ENCODE results near the gene UNC5C. TPM values are rescaled to one million over a fixed set of nuclear protein-coding genes. Genes with fewer than 3 reads are reported as not detected.

Gene UNC5C
- total RNA-seq, 1 donor from 2014 or later = not detected

GRCh38 chr4:95546866-95547714 lies 1.7 kb downstream of the UNC5C start:
- intact Hi-C loops (cut with micrococcal nuclease) = loop anchor here (10.0 kb wide), 1 partner anchor 392 kb away; no protein-coding TSS in a partner anchor

DNA sequence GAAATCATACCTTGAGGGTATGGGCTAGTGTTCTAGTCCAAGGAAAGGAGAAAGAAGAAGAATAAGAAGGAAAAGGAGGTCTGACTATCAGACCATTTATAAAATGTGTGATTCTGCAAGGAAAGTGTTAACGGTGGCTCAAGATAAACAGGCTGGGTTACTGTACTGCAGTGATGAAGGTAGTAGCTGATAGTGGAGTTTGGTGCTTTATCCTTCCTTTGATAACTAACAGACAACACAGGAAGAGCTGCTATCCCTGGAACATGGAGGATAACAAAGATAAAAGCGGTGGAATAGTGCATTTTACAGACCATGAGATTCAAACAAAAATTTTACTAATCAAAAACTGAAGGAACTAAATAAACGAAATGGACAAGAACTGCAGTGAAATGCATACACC lies 2.6 kb downstream of the UNC5C start:
- intact Hi-C loops (cut with micrococcal nuclease) = loop anchor here (10.0 kb wide), 1 partner anchor 391 kb away; no protein-coding TSS in a partner anchor

DNA sequence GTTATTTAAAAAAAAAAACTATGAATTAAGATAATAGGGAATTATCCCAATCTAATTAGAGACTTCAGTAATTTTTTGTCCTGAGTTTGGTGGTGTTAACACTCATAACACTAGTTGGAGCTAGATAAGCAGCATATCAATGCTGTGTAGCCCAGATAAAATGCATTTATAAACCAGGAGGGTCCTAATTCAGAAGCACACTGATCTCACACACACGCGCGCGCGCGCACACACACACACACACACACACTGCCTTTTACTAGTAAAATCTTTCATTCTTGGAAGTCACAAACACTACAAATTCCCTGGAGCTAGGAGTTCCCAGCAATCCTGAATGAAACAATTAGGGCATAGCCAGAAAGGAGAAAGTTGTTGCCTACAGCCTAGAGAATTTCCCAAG lies 3.2 kb downstream of the UNC5C start:
- intact Hi-C loops (cut with micrococcal nuclease) = loop anchor here (10.0 kb wide), 1 partner anchor 391 kb away; no protein-coding TSS in a partner anchor

DNA sequence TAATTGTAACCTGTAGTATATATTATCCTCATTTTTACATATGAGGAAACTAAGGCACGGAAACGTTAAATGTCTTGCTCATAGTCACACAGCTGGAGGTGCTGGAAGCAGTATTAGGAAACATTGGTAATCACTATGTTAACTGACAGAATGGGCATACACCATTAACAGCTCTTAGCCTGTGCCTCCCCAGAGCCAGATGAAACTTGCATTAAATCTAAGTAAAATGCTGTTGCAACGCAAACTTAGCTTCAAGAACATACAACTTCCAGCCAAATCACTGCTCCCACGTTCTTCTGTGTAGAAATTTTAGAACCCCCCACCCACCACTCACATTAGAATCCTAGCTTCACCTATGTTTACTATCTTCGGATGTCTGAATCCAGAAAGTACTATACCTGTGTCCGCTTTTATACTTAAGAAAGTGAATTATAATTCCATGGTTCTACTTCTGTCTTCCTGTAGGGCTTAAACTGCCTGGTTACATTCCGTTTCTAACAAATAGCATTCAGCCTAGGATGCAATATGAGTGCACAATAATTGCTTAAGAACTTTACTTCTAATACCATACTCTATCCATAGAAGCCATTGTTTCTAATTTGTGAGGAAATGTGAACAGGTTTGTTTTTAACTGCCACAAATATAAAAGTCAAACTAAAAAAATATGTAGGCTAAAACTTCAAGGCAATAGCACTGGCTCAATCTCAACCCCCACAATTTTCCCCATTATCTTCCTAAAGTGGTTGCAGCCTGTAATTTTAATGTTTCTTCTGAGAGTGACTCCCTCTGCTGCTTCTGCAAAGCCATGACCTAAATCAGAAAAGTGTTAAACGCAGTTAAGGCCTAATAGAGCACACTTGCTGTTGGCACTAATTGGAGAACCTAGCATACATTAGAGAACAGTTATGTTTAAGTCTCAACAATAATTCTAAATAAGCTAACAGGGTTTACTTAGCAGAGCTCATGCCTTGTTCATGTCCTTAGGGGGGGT lies 4.4 kb downstream of the UNC5C start:
- intact Hi-C loops (cut with micrococcal nuclease) = loop anchor here (10.0 kb wide), 1 partner anchor 390 kb away; no protein-coding TSS in a partner anchor

DNA sequence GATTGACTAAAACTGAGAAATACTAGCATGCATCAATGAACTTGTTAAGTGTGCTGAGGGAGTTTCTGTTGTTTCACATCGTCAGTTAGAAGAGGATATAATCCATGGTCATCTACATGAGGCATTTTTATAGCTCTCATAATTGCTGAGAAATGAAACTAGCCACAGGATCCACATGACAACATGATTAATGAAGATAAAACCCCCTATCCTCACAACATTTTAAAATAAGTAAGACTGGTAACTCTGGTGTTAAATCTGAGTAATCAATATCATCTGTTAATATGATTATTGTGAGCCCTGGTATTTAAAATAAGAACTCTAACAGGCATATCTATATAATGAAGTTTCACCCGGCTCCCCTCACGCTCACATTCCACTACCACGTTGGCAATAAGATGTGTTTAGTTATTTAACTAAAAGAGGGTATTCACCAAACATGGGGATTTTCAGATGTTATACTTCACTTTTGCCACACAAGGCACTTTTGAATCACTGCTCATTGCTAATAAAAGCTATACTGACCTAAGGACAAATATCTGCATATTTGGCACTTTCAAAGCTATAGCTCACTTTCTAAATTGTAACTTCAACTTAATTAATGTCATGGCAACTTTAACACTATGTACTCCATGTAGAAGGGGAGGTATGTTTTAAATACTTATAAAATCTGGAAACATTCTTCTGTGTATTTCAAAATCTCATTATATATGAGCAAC lies 6.7 kb downstream of the UNC5C start:
- intact Hi-C loops (cut with micrococcal nuclease) = loop anchor here (10.0 kb wide), 1 partner anchor 387 kb away; no protein-coding TSS in a partner anchor

GRCh38 chr4:95541094-95541493 lies 7.7 kb downstream of the UNC5C start:
- intact Hi-C loops (cut with micrococcal nuclease) = loop anchor here (10.0 kb wide), 1 partner anchor 386 kb away; no protein-coding TSS in a partner anchor

DNA sequence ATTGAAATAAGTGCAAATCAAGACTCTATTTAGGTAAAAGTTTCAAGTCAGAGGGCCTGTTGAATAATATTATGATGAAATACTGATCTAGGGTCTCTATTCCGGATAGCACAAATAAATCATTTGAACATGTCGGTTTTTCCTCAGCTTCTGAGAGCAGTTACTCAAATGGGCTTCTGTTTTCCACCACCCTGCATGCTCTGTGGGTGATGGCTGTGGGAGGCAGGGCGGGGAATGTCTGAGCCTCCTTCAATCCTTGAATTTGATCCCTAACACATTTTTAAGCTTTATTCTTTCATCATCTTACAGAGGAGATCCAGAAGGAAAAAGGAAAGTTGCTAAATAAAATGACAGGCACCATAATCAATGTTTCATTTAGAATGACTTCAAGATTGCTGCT lies 8.5 kb downstream of the UNC5C start:
- intact Hi-C loops (cut with micrococcal nuclease) = loop anchor here (10.0 kb wide), 1 partner anchor 385 kb away; no protein-coding TSS in a partner anchor

GRCh38 chr4:95539106-95539505 lies 9.7 kb downstream of the UNC5C start:
- intact Hi-C loops (cut with micrococcal nuclease) = no loop called here

GRCh38 chr4:95537863-95538488 lies 10.8 kb downstream of the UNC5C start:
- intact Hi-C loops (cut with micrococcal nuclease) = no loop called here

DNA sequence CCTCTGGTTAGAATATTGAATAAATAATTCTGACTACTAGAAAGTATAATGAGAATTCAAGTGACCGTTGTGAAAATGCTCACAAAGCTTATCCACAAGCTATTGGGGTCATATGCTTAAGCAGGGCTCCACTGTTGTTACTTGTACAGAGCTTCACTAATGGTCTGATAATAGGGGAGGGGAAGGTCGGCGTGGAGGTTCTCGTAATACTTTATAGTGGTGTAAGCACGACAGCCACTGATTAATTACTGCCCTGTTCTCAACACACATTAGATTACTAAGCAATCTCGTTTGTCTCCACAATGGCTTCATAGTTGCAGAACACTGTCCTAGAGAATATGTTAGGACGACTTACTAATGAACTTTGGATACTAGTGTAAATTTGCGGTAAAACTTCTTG lies 11.6 kb downstream of the UNC5C start:
- intact Hi-C loops (cut with micrococcal nuclease) = no loop called here

DNA sequence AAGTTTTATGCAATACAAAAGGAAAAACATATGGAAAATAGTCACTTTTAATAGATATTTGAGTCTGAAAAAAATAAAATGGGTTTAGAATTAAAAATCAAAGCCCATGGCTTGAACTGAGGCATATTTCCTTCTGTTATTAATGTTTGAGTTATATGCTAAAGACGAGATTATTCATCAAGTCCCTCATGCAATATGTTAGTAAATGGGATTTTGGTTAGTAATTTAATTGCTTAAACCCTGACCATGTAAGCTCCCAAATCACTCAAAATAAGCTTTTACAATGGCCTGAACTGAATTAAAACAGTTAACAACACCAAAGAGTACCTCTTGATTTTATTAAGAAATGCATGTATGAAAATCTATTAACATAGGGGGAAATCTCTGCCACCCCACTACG lies 12.1 kb downstream of the UNC5C start:
- intact Hi-C loops (cut with micrococcal nuclease) = no loop called here

- intact Hi-C loops (cut with micrococcal nuclease) = no loop called here
Observed at GRCh38 chr4:95535180-95535579, 13.6 kb downstream of the UNC5C start.

DNA sequence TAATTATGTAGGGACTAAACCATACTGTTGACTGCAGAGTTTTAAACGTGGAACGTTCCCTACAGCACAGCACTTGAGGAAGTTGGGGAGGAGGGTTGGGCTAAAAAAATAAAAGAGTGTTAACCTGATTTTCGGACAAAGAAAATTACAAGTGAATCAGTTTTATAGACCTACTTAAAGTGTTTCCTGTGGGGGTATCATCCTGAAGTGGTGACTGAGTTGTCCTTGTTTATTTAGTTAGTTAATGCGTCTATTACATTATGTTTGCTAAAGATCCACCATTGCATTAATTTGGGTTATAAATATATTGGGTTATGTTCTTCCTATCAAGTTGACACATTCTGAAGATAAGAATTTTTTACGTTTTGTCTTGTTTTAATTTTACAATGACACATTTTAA lies 14.7 kb downstream of the UNC5C start:
- intact Hi-C loops (cut with micrococcal nuclease) = no loop called here

DNA sequence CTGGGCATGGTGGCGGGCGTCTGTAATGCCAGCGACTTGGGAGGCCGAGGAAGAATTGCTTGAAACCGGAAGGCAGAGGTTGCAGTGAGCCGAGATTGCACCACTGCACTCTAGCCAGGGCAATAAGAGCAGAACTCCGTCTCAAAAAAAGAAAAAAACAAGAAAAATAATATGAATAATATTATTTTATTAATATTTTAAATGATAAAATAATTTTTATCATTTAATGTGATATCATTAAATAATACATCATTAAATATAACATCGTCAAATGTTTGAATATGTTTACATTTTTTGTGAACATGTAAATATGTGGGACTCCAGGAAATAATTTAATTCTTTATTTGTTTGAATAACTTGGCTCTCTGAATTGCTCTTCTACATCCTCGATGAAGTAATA lies 15.5 kb downstream of the UNC5C start:
- intact Hi-C loops (cut with micrococcal nuclease) = no loop called here

- intact Hi-C loops (cut with micrococcal nuclease) = no loop called here
Observed at GRCh38 chr4:95532305-95532704, 16.5 kb downstream of the UNC5C start.

- intact Hi-C loops (cut with micrococcal nuclease) = no loop called here
Observed at GRCh38 chr4:95531141-95531540, 17.6 kb downstream of the UNC5C start.

DNA sequence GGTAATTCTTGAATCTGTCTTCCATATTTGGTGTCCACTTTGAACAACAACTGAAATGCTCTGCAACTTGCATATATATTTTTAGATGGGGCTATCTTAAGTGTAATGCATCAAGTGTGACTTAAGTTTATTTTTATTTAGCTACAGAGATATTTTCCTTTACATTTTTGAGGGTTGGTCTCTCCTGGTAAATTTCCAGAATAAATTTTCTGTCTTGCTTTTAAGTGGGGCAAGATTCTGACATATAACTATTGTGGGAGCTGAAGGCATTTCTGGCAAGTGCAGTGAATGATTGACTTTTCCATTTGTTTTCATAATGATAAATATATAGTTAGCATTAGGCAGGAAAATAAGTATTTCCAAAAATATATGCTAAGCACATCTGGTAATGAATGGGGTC lies 18.8 kb downstream of the UNC5C start:
- intact Hi-C loops (cut with micrococcal nuclease) = no loop called here

- intact Hi-C loops (cut with micrococcal nuclease) = no loop called here
Observed at GRCh38 chr4:95528388-95528948, 20.3 kb downstream of the UNC5C start.

DNA sequence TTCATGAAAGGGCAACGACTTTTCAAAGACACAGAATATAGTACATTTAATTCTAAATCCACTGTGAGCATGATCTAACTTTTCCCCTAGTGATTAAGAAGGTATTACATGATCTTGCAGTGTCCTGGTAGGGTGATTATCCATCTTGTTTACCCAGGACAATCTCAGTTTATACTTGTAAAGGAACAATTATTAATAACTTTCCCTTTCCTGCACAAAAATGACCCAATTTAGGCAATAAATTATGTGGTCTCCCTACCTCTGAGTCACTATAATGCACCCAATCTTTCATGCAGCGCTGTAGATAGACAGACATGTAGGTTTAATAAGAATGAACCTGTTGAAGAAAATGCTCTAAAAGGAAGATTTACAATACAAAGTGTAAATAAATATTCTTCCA lies 22.7 kb downstream of the UNC5C start:
- intact Hi-C loops (cut with micrococcal nuclease) = no loop called here

- intact Hi-C loops (cut with micrococcal nuclease) = no loop called here
Observed at GRCh38 chr4:95524729-95525128, 24.0 kb downstream of the UNC5C start.

Measured in T-helper 1 cell treated with Interleukin-12 subunit alpha and Interleukin-12 subunit beta and Interleukin-4 antibody, amounts not matched to agents 30 ng/mL and 1 ng/mL, for 36 hours (primary cell).